Measurements from ENCODE around the gene SLC24A3.
A peak's percentile ranks its signal among the peaks of the same experiment; 100 is the strongest.

DNA sequence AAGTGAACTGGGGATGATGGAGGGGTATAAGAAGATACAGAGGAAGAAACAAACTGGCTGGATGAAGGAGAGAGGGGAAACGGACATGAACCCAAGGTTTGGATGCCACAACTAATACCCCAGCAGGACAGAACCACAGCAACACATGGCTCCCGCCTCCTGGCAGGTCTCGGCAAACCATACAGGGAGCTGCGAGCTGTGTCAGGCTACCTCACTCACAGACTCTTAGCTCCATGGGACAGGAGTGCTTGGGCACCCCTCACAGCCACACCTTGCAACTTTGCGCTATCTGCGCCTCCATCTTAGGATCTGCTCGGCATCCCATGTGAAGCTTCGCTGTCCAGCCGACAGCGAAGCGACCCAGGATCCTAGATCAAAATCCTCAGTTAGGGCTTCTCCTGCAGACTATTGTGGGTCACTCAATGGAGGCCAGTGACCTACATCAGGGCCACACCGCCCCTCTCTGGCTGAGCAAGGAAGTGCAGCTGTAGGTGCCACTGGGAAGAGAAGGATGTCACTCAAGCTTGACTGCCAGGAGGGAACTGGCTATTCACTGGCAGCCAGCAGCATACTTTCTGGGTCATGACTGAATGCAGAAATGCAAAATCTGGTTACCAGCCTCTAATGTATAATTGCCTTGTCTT lies 371.2 kb downstream of the SLC24A3 start:
- no peak for TF ChIP-seq POLR2A (IDR thresholded peaks at IDR 0.05)
- TF ChIP-seq, protein P1, sequence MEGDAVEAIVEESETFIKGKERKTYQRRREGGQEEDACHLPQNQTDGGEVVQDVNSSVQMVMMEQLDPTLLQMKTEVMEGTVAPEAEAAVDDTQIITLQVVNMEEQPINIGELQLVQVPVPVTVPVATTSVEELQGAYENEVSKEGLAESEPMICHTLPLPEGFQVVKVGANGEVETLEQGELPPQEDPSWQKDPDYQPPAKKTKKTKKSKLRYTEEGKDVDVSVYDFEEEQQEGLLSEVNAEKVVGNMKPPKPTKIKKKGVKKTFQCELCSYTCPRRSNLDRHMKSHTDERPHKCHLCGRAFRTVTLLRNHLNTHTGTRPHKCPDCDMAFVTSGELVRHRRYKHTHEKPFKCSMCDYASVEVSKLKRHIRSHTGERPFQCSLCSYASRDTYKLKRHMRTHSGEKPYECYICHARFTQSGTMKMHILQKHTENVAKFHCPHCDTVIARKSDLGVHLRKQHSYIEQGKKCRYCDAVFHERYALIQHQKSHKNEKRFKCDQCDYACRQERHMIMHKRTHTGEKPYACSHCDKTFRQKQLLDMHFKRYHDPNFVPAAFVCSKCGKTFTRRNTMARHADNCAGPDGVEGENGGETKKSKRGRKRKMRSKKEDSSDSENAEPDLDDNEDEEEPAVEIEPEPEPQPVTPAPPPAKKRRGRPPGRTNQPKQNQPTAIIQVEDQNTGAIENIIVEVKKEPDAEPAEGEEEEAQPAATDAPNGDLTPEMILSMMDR (IDR thresholded peaks at IDR 0.05) = peak; percentile 61 to 86 (median 83)
- TF ChIP-seq POLR2AphosphoS5 (IDR thresholded peaks at IDR 0.05) = no peak

Data from sigmoid colon (tissue), 4 donors.